ENCODE measurements around the gene TBX1. TPM values are rescaled to one million over a fixed set of nuclear protein-coding genes. Genes with fewer than 3 reads are reported as not detected.

The TBX1 gene
- total and polyA plus RNA-seq, 2 of the 8 experiments (the other 6 are each of a cell fraction or from before 2014, with no cell fraction given) = 0.28 TPM; not detected in 1

GRCh38 chr22:19716829-19717105 lies 43.8 kb upstream of the TBX1 start (continued):
- TF ChIP-seq TCF12 (IDR thresholded peaks at IDR 0.05; ENCODE audit: low read depth, low read length) = no peak
- TF ChIP-seq EGR1 (IDR thresholded peaks at IDR 0.05; ENCODE audit: borderline replicate concordance, low read depth, low read length) = no peak
- TF ChIP-seq USF2 (IDR thresholded peaks at IDR 0.05; ENCODE audit: low read length) = no peak
- TF ChIP-seq FOSL1 (IDR thresholded peaks at IDR 0.05; ENCODE audit: insufficient read depth, low read depth, low read length) = no peak
- no peak for TF ChIP-seq TAF1 (IDR thresholded peaks at IDR 0.05; ENCODE audit: low read depth, low read length)
- TF ChIP-seq SUZ12 (IDR thresholded peaks at IDR 0.05; ENCODE audit: low read length) = no peak
- TF ChIP-seq RBBP5 (IDR thresholded peaks at IDR 0.05; ENCODE audit: borderline replicate concordance, low read depth, low read length) = no peak
